A549 (cell line): Measurements from ENCODE around the gene EBF3. TPM values are rescaled to one million over a fixed set of nuclear protein-coding genes. Genes with fewer than 3 reads are reported as not detected.

Source experiments
- ATAC-seq, 2 experiments: fragments of 200-7000 bp in 1 of 2; fragments of >200 bp in 1 of 2; cut with Nextera tagmentation in 1 of 2; cut with Tn5 transposase in 1 of 2; 3 replicates each; pipeline versions ENCODE4 v1.8.0 to v1.9.1; 2018 to 2020; ENCODE audit warnings: mild to moderate bottlenecking in 1 of 2, moderate library complexity in 1 of 2
- CTCF ChIA-PET: fragments of 300-600 bp; sonication (Branson Sonifier 250); formaldehyde crosslinking; extraction: SDS; loops from one replicate; lab custom pipeline; 2021; ENCODE audit warnings: antibody characterized with exemption, inconsistent platforms; lab: Yijun Ruan, JAX
- POLR2A ChIA-PET: fragments of 350-600 bp; formaldehyde crosslinking; extraction: SDS; loops from one replicate; lab custom pipeline; 2021; ENCODE audit warnings: antibody characterized with exemption, inconsistent platforms; lab: Yijun Ruan, JAX
- DNase-seq, 2 experiments: peaks; one replicate each; pipeline versions ENCODE4 v3.0.0 to v3.0.0-alpha.2; 2011 to 2016; ENCODE audit warnings: low read depth in 1 of 2, low spot score in 1 of 2
- FAIRE-seq: peaks from 2 replicates; lab custom pipeline; 2011; peaks lifted over from hg19 to GRCh38; lab: Jason Lieb, UNC
- H3K27ac ChIP-seq, 2 experiments: fragments of >200 bp; sonication (Bioruptor Twin); formaldehyde crosslinking; 3 replicates each; pipeline ENCODE4 v1.5.1; 2016 to 2017
- H3K4me1 ChIP-seq: fragments of >200 bp; sonication (Bioruptor Twin); formaldehyde crosslinking; 3 replicates; pipeline ENCODE4 v1.6.1; 2016
- H3K4me2 ChIP-seq: fragments of >200 bp; sonication (Bioruptor Twin); formaldehyde crosslinking; 3 replicates; pipeline ENCODE4 v1.6.1; 2016
- H3K4me3 ChIP-seq: fragments of >200 bp; sonication (Bioruptor Twin); formaldehyde crosslinking; 3 replicates; pipeline ENCODE4 v1.5.1; 2016
- H3K9me3 ChIP-seq: fragments of >200 bp; sonication (Bioruptor Twin); formaldehyde crosslinking; 3 replicates; pipeline ENCODE4 v1.6.1; 2016
- BCL3 ChIP-seq: fragments of >200 bp; sonication (Bioruptor Twin); formaldehyde crosslinking; IDR thresholded peaks from 3 replicates; pipeline ENCODE4 v1.6.1; 2016
- CBX8 ChIP-seq: fragments of 200-600 bp; sonication (generic); IDR thresholded peaks from 2 replicates; pipeline ENCODE4 v1.6.1; 2016
- CHD2 ChIP-seq: fragments of 150-350 bp; IDR thresholded peaks from 2 replicates; pipeline ENCODE4 v1.6.1; 2014; ENCODE audit warnings: low read length; ENCODE audit not compliant: partially characterized antibody
- EHMT2 ChIP-seq: fragments of 200-600 bp; sonication (generic); IDR thresholded peaks from 2 replicates; pipeline ENCODE4 v1.6.1; 2016; ENCODE audit warnings: antibody characterized with exemption, low read depth, mild to moderate bottlenecking, moderate library complexity
- GATA3 ChIP-seq: IDR thresholded peaks from 2 replicates; pipeline ENCODE4 v1.6.1; 2012; ENCODE audit warnings: borderline replicate concordance
- HES2 ChIP-seq: fragments of >200 bp; sonication (Bioruptor Twin); formaldehyde crosslinking; IDR thresholded peaks from 2 replicates; pipeline ENCODE4 v1.6.1; 2016
- HEYL ChIP-seq: fragments of 250-450 bp; sonication (Bioruptor Pico); IDR thresholded peaks from 2 replicates; pipeline ENCODE4 v1.8.0; 2021; ENCODE audit warnings: mild to moderate bottlenecking, moderate library complexity
- HOXB13 ChIP-seq: fragments of 250-450 bp; sonication (Bioruptor Pico); IDR thresholded peaks from 2 replicates; pipeline ENCODE4 v1.5.0; 2020; ENCODE audit warnings: low read depth, mild to moderate bottlenecking, moderate library complexity
- JUN ChIP-seq, 2 experiments: fragments of >200 bp; sonication (Bioruptor Twin); formaldehyde crosslinking; IDR thresholded peaks; 2 replicates in 1 of 2; 3 replicates in 1 of 2; pipeline ENCODE4 v1.6.1; 2016 to 2017
- JUNB ChIP-seq: fragments of >200 bp; sonication (Bioruptor Twin); formaldehyde crosslinking; IDR thresholded peaks from 2 replicates; pipeline ENCODE4 v1.6.1; 2016
- MAX ChIP-seq: IDR thresholded peaks from 2 replicates; pipeline ENCODE4 v1.6.1; 2012
- MAZ ChIP-seq: fragments of 150-350 bp; IDR thresholded peaks from 2 replicates; pipeline ENCODE4 v1.6.1; 2014; ENCODE audit warnings: antibody characterized with exemption, low read depth, low read length, borderline replicate concordance
- NPAS2 ChIP-seq: fragments of 250-450 bp; sonication (Bioruptor Pico); IDR thresholded peaks from 2 replicates; pipeline ENCODE4 v1.8.0; 2022; ENCODE audit warnings: mild to moderate bottlenecking, moderate library complexity, borderline replicate concordance
- PBX3 ChIP-seq: IDR thresholded peaks from 2 replicates; pipeline ENCODE4 v1.6.1; 2012
- PHF8 ChIP-seq: fragments of 200-600 bp; sonication (generic); IDR thresholded peaks from 2 replicates; pipeline ENCODE4 v1.6.1; 2016; ENCODE audit warnings: low read depth, mild to moderate bottlenecking, antibody characterized with exemption, moderate library complexity, borderline replicate concordance
- REST ChIP-seq: fragments of 200-600 bp; sonication (generic); IDR thresholded peaks from 2 replicates; pipeline ENCODE4 v1.6.1; 2016; ENCODE audit warnings: antibody characterized with exemption, mild to moderate bottlenecking, moderate library complexity
- RNF2 ChIP-seq: fragments of 200-600 bp; sonication (generic); IDR thresholded peaks from 2 replicates; pipeline ENCODE4 v1.6.1; 2016; ENCODE audit warnings: low read depth, mild to moderate bottlenecking, antibody characterized with exemption, moderate library complexity, borderline replicate concordance
- ZNF302 ChIP-seq: fragments of 250-450 bp; sonication (Bioruptor Pico); IDR thresholded peaks from 2 replicates; pipeline ENCODE4 v1.9.0; 2021; ENCODE audit warnings: inconsistent platforms, mild to moderate bottlenecking, moderate library complexity
- ZSCAN20 ChIP-seq: fragments of 250-450 bp; sonication (Bioruptor Pico); IDR thresholded peaks from 2 replicates; pipeline ENCODE4 v1.8.0; 2022; ENCODE audit warnings: mild to moderate bottlenecking, moderate library complexity
- WGBS: methylation state at CpG from one replicate; pipeline ENCODE4 v1.1.6; 2017; ENCODE audit errors: missing lambda C conversion rate; 5-methylcytosine and 5-hydroxymethylcytosine counted together
- polyA plus RNA-seq, 4 experiments: library from polyadenylated mRNA; depleted of rRNA in 3 of 4; stranded (reverse); fragments of >200 nt; fragmentation: RNase III in 1 of 4; extraction: RNeasy Plus Mini Kit Qiagen cat#74134 plus additional on column Dnase treatment in 1 of 4; gene quantifications; 2 replicates in 3 of 4; 3 replicates in 1 of 4; pipeline ENCODE4 v1.2.3, GENCODE V29; 2011 to 2017
- TF ChIP-seq, protein P1 (sequence below): IDR thresholded peaks from 2 replicates; pipeline ENCODE4 v1.6.1; 2012; ENCODE audit warnings: low read depth, borderline replicate concordance

EBF3 gene
- polyA plus RNA-seq, 2 of the 4 experiments (the other 2 are of a cell fraction): 0.12 TPM; not detected in 1

- ChIA-PET POLR2A (no interaction called here), CTCF (no interaction called here)
- no peak for TF ChIP-seq GATA3
- no peak for TF ChIP-seq RNF2
- TF ChIP-seq REST: no peak
- TF ChIP-seq NPAS2 (CRISPR knock-in tag): no peak
- TF ChIP-seq HES2: no peak
- TF ChIP-seq CBX8: no peak
- TF ChIP-seq MAZ: no peak
- TF ChIP-seq, protein P1, sequence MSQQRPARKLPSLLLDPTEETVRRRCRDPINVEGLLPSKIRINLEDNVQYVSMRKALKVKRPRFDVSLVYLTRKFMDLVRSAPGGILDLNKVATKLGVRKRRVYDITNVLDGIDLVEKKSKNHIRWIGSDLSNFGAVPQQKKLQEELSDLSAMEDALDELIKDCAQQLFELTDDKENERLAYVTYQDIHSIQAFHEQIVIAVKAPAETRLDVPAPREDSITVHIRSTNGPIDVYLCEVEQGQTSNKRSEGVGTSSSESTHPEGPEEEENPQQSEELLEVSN: no peak
- no peak for TF ChIP-seq HOXB13 (CRISPR knock-in tag)
- TF ChIP-seq JUNB: no peak
- TF ChIP-seq BCL3: no peak
- TF ChIP-seq MAX: no peak
- no peak for TF ChIP-seq ZNF302 (CRISPR knock-in tag)
- no peaks in the 10 kb centered on the region for H3K9me3 ChIP-seq
- FAIRE-seq (no peak), DNase-seq (no peak), ATAC-seq (no peak)
- no peak overlapping the region for H3K27ac ChIP-seq
- H3K4me3 ChIP-seq: no peak overlapping the region
- H3K4me1 ChIP-seq: no peaks in the 10 kb centered on the region
- WGBS: 47% methylated on average over 8 of the region's 8 CpGs
- H3K4me2 ChIP-seq: no peak overlapping the region
Observed at GRCh38 chr10:129880191-129880870, 83.7 kb downstream of the EBF3 start.

- no peak for DNase-seq
- no peaks in the 10 kb centered on the region for H3K4me1 ChIP-seq
- no peak for FAIRE-seq
- ChIA-PET POLR2A (no interaction called here), CTCF (interaction anchor here (1.6 kb wide), 1 partner anchor 9 kb away, joined by 5 read pairs; no protein-coding TSS in a partner anchor)
- H3K4me2 ChIP-seq: no peak overlapping the region
- ATAC-seq: no peak
- H3K27ac ChIP-seq: no peak overlapping the region
- H3K9me3 ChIP-seq: no peaks in the 10 kb centered on the region
- no peak overlapping the region for H3K4me3 ChIP-seq
- no peak for TF ChIP-seq RNF2
- no peak for TF ChIP-seq CHD2
- no peak for TF ChIP-seq PBX3
- no peak for TF ChIP-seq PHF8
- no peak for TF ChIP-seq BCL3
- no peak for TF ChIP-seq EHMT2
- TF ChIP-seq HEYL (CRISPR knock-in tag): no peak
- TF ChIP-seq ZSCAN20: no peak
- no peak for TF ChIP-seq ZNF302 (CRISPR knock-in tag)
- no peak for TF ChIP-seq JUN (IDR thresholded peaks at IDR 0.05)
- TF ChIP-seq REST: no peak
- WGBS: 70% methylated on average over 14 of the region's 14 CpGs
Observed at GRCh38 chr10:129879655-129880054, 84.4 kb downstream of the EBF3 start.
